GM18517 (cell line): ENCODE measurements around the gene CEACAM5.
"Not testable (repeated sequence)": the region's sequence is repeated elsewhere in the genome, so short reads cannot be mapped to it uniquely, and the experiment has no call there.

Source experiments
- ATAC-seq: cut with Tn5 transposase; IDR thresholded peaks from one replicate; pipeline ENCODE4 v1.9.1; 2021; ENCODE audit warnings: mild to moderate bottlenecking, moderate library complexity; ENCODE audit not compliant: unreplicated experiment

Gene CEACAM5

DNA sequence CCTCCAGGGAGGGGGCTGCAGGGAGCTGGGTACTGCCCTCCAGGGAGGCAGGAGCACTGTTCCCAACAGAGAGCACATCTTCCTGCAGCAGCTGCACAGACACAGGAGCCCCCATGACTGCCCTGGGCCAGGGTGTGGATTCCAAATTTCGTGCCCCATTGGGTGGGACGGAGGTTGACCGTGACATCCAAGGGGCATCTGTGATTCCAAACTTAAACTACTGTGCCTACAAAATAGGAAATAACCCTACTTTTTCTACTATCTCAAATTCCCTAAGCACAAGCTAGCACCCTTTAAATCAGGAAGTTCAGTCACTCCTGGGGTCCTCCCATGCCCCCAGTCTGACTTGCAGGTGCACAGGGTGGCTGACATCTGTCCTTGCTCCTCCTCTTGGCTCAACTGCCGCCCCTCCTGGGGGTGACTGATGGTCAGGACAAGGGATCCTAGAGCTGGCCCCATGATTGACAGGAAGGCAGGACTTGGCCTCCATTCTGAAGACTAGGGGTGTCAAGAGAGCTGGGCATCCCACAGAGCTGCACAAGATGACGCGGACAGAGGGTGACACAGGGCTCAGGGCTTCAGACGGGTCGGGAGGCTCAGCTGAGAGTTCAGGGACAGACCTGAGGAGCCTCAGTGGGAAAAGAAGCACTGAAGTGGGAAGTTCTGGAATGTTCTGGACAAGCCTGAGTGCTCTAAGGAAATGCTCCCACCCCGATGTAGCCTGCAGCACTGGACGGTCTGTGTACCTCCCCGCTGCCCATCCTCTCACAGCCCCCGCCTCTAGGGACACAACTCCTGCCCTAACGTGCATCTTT, 7.8 kb upstream of the CEACAM5 start:
- no peak for ATAC-seq

DNA sequence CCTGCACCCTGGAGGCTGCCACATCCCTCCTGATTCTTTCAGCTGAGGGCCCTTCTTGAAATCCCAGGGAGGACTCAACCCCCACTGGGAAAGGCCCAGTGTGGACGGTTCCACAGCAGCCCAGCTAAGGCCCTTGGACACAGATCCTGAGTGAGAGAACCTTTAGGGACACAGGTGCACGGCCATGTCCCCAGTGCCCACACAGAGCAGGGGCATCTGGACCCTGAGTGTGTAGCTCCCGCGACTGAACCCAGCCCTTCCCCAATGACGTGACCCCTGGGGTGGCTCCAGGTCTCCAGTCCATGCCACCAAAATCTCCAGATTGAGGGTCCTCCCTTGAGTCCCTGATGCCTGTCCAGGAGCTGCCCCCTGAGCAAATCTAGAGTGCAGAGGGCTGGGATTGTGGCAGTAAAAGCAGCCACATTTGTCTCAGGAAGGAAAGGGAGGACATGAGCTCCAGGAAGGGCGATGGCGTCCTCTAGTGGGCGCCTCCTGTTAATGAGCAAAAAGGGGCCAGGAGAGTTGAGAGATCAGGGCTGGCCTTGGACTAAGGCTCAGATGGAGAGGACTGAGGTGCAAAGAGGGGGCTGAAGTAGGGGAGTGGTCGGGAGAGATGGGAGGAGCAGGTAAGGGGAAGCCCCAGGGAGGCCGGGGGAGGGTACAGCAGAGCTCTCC, 6.9 kb upstream of the CEACAM5 start:
- ATAC-seq, result no peak

DNA sequence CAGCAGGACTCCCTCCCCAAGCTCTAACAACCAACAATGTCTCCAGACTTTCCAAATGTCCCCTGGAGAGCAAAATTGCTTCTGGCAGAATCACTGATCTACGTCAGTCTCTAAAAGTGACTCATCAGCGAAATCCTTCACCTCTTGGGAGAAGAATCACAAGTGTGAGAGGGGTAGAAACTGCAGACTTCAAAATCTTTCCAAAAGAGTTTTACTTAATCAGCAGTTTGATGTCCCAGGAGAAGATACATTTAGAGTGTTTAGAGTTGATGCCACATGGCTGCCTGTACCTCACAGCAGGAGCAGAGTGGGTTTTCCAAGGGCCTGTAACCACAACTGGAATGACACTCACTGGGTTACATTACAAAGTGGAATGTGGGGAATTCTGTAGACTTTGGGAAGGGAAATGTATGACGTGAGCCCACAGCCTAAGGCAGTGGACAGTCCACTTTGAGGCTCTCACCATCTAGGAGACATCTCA, 6.2 kb upstream of the CEACAM5 start:
- ATAC-seq, result no peak

DNA sequence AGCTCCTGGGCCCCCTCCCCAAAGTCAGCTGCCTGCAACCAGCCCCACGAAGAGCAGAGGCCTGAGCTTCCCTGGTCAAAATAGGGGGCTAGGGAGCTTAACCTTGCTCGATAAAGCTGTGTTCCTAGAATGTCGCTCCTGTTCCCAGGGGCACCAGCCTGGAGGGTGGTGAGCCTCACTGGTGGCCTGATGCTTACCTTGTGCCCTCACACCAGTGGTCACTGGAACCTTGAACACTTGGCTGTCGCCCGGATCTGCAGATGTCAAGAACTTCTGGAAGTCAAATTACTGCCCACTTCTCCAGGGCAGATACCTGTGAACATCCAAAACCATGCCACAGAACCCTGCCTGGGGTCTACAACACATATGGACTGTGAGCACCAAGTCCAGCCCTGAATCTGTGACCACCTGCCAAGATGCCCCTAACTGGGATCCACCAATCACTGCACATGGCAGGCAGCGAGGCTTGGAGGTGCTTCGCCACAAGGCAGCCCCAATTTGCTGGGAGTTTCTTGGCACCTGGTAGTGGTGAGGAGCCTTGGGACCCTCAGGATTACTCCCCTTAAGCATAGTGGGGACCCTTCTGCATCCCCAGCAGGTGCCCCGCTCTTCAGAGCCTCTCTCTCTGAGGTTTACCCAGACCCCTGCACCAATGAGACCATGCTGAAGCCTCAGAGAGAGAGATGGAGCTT, 4.7 kb upstream of the CEACAM5 start:
- ATAC-seq, result no peak

DNA sequence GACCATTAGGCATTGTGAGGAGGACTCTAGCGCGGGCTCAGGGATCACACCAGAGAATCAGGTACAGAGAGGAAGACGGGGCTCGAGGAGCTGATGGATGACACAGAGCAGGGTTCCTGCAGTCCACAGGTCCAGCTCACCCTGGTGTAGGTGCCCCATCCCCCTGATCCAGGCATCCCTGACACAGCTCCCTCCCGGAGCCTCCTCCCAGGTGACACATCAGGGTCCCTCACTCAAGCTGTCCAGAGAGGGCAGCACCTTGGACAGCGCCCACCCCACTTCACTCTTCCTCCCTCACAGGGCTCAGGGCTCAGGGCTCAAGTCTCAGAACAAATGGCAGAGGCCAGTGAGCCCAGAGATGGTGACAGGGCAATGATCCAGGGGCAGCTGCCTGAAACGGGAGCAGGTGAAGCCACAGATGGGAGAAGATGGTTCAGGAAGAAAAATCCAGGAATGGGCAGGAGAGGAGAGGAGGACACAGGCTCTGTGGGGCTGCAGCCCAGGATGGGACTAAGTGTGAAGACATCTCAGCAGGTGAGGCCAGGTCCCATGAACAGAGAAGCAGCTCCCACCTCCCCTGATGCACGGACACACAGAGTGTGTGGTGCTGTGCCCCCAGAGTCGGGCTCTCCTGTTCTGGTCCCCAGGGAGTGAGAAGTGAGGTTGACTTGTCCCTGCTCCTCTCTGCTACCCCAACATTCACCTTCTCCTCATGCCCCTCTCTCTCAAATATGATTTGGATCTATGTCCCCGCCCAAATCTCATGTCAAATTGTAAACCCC, 2.8 kb upstream of the CEACAM5 start:
- ATAC-seq, result no peak

DNA sequence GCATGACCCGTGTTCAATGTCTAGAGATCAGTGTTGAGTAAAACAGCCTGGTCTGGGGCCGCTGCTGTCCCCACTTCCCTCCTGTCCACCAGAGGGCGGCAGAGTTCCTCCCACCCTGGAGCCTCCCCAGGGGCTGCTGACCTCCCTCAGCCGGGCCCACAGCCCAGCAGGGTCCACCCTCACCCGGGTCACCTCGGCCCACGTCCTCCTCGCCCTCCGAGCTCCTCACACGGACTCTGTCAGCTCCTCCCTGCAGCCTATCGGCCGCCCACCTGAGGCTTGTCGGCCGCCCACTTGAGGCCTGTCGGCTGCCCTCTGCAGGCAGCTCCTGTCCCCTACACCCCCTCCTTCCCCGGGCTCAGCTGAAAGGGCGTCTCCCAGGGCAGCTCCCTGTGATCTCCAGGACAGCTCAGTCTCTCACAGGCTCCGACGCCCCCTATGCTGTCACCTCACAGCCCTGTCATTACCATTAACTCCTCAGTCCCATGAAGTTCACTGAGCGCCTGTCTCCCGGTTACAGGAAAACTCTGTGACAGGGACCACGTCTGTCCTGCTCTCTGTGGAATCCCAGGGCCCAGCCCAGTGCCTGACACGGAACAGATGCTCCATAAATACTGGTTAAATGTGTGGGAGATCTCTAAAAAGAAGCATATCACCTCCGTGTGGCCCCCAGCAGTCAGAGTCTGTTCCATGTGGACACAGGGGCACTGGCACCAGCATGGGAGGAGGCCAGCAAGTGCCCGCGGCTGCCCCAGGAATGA, 1.5 kb upstream of the CEACAM5 start:
- ATAC-seq, result no peak

DNA sequence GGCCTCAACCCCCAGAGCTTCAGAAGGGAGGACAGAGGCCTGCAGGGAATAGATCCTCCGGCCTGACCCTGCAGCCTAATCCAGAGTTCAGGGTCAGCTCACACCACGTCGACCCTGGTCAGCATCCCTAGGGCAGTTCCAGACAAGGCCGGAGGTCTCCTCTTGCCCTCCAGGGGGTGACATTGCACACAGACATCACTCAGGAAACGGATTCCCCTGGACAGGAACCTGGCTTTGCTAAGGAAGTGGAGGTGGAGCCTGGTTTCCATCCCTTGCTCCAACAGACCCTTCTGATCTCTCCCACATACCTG, 969 bp upstream of the CEACAM5 start:
- ATAC-seq, result no peak

DNA sequence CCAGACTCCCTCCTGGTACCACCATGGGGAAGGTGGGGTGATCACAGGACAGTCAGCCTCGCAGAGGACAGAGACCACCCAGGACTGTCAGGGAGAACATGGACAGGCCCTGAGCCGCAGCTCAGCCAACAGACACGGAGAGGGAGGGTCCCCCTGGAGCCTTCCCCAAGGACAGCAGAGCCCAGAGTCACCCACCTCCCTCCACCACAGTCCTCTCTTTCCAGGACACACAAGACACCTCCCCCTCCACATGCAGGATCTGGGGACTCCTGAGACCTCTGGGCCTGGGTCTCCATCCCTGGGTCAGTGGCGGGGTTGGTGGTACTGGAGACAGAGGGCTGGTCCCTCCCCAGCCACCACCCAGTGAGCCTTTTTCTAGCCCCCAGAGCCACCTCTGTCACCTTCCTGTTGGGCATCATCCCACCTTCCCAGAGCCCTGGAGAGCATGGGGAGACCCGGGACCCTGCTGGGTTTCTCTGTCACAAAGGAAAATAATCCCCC, 505 bp upstream of the CEACAM5 start:
- ATAC-seq, result no peak

DNA sequence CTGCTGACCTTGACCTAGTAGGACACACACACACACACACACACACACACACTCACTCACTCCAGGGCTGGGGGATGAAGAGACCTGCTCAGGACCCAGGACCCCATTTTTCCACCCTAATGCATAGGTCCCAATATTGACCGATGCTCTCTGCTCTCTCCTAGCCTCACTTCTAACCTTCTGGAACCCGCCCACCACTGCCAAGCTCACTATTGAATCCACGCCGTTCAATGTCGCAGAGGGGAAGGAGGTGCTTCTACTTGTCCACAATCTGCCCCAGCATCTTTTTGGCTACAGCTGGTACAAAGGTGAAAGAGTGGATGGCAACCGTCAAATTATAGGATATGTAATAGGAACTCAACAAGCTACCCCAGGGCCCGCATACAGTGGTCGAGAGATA, 1.1 kb downstream of the CEACAM5 start:
- ATAC-seq, result not testable (repeated sequence)

DNA sequence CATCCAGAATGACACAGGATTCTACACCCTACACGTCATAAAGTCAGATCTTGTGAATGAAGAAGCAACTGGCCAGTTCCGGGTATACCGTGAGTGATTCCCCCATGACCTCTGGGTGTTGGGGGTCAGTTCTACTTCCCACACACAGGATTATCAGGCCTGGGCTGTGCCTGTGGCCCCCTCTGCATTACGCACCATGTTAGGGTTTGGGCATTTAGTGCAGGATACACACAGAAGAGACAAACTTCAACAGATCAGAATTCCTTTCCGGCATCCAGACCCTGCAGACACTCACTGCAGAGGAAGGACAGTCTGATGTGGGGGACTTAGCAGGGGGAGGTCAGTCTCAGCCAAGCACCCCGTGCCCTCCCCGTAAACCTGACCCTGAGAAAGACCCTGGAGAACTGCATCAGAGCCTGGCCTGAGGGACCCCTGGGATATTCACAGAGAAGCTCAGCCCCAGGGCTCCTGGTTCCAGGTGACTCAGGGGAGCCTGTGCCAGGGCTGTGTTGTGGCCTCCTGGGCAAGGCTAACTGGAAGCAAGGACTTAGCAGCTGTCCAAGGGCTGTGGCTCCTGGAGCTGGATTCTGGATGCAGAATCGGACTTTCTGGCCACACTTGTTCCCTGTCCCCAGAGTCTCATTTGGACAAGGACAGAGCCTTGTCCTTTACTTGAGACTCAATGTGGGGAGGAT, 1.7 kb downstream of the CEACAM5 start:
- no peak for ATAC-seq

DNA sequence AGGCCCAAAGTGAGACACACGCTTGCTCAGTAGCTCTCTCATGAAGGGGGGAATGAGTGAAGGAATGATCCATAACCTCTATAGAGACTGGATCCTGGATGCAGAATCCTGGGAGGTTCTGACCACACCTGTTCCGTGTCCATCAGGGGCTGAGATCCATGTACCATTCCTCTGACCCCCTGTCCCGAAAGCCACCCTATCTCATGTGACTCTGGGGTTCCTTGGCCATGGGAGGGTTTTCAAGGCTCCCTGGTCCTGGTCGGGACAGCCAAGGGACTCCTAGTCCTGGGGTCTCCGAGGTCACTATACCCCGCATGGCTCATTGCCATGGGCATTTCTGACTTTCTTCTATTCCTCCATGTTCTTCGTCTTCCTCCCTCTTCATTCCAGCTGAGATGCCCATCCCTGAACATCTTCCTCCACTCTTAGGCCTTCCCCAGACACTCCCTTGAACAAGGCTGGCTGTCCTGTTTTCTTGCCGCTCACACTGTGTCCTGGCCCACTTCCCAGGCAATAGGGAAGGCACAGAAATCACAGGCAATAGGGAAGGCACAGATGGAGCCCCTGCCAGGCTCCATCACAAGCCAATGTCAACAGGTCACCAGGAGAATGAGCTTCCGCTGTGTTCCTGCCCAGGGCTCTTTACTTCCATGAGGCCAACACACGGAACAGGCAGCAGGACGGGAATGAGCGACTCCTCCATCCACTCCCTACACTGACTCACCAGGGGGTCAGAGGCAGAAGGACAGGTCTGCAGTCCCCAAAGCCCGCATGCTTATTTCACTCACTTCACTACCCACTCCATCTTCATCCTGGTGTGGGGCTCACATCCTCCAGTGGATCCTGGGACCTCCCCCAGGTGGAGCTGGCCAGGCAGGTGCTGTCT, 3.2 kb downstream of the CEACAM5 start:
- no peak for ATAC-seq

DNA sequence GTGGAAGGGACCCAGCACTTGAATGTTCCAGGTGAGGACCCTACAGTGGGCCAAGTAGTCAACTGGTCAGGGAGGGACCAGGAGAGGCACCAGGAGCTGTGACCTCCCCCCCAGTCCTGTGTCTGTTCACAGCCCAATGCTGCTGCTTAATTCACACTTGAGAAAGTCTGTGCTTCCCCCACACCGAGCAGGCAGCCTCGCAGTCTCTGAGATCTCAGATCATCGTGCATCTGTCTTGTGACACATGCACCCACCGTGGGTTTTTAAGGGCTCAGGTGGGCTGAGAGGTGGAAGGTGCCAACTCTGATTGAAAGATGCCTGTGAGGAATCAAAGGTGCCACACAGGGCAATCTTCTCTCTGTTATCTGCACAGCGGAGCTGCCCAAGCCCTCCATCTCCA, 6.2 kb downstream of the CEACAM5 start:
- no peak for ATAC-seq

DNA sequence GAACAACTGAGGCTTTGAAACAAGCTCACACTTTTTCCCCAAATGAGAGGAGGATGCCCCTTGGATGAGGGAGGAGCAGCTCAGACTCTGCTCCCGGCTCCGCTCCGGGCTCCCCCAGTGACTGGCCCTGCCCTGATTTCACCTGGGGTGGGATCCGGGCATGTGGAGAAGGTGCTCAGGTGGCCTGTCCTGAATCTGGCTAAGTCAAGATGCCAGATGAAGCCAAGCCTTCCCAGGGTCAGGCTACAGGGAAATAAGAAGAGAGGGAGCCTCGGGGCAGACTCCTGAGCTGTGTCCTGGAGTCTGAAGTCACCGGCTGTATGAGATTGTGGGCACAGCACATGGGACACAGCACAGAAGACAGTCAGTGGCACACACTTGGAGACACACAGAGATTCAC, 10.3 kb downstream of the CEACAM5 start:
- ATAC-seq, result no peak

DNA sequence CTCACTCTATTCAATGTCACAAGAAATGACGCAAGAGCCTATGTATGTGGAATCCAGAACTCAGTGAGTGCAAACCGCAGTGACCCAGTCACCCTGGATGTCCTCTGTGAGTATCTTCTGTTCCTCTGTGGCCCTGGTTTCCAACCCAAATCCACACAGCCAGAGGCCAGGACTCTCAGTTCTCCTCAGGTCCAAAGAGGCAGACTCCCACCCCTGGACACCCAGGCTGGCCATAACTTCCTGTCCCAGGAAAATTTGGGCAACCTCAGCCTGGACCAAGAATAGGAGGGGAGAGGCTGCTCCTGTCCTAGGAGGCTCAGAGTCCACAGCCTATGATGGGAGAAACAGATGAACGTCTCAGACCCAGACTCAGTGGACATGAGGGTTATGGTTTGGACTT, 11.7 kb downstream of the CEACAM5 start:
- no peak for ATAC-seq

DNA sequence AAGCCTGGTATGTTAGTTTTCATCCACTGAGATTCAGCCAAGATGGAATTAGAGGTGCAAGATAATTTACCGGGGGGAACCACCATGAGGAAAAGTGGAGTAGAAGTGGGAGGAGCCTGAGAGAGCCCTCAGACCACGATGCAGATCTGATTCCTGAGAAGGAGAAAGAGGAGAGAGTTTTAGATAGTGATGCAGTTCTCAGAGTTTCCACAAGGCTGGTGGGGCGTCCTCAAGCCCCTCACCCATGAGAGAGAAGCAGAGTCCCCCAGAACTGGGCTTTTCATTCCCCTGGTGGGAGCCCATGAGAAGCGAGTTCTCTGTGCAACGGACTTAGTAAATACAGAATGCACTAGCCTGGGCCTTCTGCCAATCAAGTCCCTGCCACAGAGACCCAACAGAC, 18.1 kb downstream of the CEACAM5 start:
- ATAC-seq, result no peak

DNA sequence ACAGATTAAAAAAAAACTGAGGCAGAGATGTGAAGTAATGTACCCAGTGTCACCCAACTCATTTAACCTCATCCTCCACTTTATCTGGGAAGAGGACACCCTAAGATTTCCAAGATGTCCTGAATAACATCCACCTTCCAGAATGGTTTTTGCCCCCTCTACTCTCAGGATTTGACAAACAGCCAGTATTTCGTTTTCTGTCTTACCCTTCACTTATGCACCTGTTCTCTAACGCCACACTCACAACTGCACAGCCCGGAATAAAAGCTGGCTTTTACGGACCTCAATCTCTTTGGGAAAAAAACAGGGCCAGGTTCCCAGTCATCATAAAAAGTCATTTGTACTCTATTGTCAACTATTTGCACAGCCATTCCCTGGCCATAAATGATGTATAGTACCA, 25.7 kb downstream of the CEACAM5 start:
- no peak for ATAC-seq

DNA sequence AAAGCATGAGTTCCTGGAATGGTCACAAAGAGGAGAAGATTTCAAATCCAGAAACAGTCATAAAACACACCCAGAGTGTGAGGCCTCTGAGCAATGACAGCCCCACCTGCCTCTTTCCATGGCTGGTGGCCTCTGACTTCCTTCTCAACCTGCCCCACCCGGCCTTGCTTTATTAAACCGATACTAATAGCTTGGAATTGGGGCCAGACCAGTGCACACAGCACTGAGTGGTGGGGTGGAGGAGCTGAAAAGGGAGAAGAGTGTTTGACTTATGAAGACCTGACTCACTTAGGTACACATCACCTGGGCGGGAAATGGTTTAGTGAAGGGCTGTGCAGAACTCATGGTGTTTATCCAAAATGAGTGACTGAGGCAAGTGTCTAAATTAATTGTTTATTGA, 26.2 kb downstream of the CEACAM5 start:
- no peak for ATAC-seq

DNA sequence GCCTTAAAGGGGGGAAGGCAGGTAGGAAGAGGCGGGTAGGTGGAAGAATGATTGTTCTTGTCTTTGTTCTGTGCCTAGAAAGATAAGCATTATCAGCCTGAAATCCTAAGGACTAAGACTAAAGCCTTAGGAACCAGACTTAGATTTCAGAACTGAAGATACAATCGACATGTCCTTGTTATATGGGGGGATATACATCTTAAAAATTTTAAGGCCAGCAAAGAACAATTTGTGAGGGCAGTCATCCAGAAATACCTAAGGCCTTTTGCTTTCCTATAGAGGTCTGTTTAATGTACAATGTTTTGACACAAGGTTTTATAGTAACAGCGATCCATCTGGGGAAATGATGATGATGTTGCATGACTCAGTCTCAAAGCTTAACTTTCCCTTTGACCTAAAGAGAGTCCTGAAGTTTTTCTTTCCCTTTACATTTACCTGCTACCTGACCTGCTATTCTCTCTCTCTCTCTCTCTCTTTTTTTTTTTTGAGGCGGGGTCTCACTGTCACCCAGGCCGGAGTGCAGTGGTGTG, 26.7 kb downstream of the CEACAM5 start:
- ATAC-seq, result no peak

DNA sequence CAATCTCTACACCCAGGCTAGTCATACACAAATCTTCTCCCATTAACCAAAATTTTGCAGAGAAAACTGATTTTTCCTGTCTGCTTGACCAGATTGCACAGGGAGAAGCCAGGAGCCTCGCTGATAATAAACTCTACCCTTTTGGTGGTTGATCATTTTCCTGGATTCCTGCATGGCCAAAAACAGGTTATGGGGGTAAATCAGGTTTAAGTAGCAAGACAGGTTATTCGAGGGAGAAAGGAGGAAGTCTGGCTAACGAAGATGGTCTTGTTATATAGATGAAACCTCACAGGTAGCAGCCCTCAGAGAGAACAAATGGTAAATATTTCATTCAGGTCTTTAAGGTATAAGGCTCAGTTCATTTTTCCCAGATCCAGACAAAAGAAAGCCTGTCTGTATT, 30.9 kb downstream of the CEACAM5 start:
- ATAC-seq, result no peak
